Omental fat pad (tissue), 4 donors: ENCODE results near the gene DSCAML1. TPM values are rescaled to one million over a fixed set of nuclear protein-coding genes. Genes with fewer than 3 reads are reported as not detected.

Experiments used
- ATAC-seq: fragments of 150-250 bp; one replicate; pipeline ENCODE4 v1.9.1; 2016; ENCODE audit warnings: mild to moderate bottlenecking, moderate library complexity; ENCODE audit not compliant: low FRiP score
- DNase-seq: peaks from one replicate; pipeline ENCODE4 v3.0.0-alpha.2; 2019; ENCODE audit warnings: low spot score
- total RNA-seq, 4 donors: library from RNA; depleted of rRNA; stranded (reverse); fragments of >200 nt; gene quantifications; one replicate each; pipeline ENCODE4 v1.1.0, GENCODE V29; 2016
- TF ChIP-seq, protein P1 (sequence below), 3 donors: fragments of 450-650 bp; IDR thresholded peaks; one replicate each; pipeline ENCODE4 v1.5.1; 2016 to 2017; ENCODE audit warnings: antibody characterized with exemption in 3 of 3, mild to moderate bottlenecking in 3 of 3, moderate library complexity in 2 of 3

Gene DSCAML1
- total RNA-seq, 4 donors from 2014 or later, result 0.95 to 10.9 (median 3.9) TPM

DNA sequence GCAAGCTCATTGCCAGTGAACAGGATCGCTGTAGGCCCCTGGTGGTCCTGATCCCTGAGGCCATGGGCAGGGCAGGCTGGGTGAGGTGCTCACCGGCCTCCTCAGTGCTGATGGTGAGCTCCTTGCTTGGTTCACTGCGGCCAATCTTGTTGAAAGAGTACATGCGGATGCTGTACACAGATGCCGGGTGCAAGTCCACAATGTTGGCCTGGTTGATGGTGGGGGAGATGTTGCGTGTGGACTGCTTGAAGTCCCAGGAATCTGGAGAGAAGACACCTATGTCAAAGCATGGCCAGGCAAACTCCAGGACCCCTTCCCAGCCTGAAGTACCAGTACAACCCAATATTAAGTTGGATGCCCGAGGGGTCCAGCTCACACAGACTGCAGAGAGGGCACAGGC, 325.2 kb downstream of the DSCAML1 start:
- TF ChIP-seq, protein P1, sequence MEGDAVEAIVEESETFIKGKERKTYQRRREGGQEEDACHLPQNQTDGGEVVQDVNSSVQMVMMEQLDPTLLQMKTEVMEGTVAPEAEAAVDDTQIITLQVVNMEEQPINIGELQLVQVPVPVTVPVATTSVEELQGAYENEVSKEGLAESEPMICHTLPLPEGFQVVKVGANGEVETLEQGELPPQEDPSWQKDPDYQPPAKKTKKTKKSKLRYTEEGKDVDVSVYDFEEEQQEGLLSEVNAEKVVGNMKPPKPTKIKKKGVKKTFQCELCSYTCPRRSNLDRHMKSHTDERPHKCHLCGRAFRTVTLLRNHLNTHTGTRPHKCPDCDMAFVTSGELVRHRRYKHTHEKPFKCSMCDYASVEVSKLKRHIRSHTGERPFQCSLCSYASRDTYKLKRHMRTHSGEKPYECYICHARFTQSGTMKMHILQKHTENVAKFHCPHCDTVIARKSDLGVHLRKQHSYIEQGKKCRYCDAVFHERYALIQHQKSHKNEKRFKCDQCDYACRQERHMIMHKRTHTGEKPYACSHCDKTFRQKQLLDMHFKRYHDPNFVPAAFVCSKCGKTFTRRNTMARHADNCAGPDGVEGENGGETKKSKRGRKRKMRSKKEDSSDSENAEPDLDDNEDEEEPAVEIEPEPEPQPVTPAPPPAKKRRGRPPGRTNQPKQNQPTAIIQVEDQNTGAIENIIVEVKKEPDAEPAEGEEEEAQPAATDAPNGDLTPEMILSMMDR (IDR thresholded peaks at IDR 0.05), result no peak
- no peak for DNase-seq
- ATAC-seq, result no peak

DNA sequence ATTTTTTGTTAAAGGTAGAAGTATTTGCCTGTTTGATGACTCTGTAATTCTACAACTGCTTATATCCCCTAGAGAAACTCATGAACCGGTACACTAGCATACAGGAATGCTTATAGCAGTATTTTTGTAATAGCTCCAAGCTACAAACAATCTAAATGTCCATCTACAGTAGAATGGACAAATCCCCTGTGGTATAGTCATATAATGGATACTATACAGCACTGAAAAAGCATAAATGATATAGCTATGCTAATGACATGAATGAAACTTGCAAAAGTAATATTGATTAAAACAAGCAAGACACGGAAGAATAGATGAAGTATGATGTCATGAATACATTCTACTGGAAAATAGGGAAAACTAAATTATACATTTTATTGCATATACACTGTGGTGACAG, 326.4 kb downstream of the DSCAML1 start:
- ATAC-seq (no peak), DNase-seq (no peak)
- TF ChIP-seq, protein P1 (IDR thresholded peaks at IDR 0.05), result no peak

GRCh38 chr11:117468888-117469287, 328.1 kb downstream of the DSCAML1 start:
- ATAC-seq (no peak), DNase-seq (no peak)
- TF ChIP-seq, protein P1 (IDR thresholded peaks at IDR 0.05), result no peak

GRCh38 chr11:117467770-117468169, 329.2 kb downstream of the DSCAML1 start:
- DNase-seq (no peak), ATAC-seq (no peak)
- TF ChIP-seq, protein P1 (IDR thresholded peaks at IDR 0.05), result no peak

DNA sequence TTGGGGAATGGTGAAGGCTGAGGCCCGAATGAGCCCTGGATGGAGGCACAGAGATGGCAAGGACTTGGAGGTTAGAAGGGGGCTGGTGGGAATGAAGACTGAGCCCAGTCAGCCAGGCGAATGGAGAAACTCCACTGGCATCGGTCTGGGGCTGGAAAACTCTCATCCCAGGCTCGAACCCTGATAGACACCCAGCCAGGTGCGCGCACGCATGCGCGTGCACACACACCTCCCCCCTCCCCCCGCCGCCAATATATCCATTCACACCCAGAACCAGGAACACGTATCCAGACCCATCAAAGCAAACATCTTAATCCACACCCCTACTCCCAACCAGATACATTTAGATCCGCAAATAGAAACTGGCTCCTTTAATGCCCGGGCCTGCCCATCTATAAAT, 330.1 kb downstream of the DSCAML1 start:
- TF ChIP-seq, protein P1 (IDR thresholded peaks at IDR 0.05), result no peak
- ATAC-seq (no peak), DNase-seq (no peak)

GRCh38 chr11:117465236-117465997, 331.6 kb downstream of the DSCAML1 start:
- TF ChIP-seq, protein P1 (IDR thresholded peaks at IDR 0.05), result no peak
- DNase-seq (no peak), ATAC-seq (no peak)

DNA sequence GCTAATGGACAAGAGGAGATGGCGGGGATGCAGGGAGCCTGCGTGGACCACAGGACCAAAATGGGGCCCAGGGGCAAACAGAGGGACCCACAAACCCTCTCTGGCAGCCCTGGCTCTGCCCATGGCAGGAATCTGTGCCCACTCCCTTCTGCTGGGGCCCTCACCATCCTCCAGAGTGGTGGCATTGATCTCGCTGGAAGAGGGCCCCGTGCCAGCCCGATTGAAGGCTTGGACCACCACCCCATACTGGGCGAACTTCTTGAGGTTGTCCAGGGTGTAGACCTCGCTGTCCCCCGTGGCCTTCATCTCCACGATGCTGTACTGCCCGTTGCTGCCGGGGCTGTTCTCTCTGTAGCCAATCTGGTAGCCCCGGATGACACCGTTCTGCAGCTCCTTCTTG, 332.2 kb downstream of the DSCAML1 start:
- TF ChIP-seq, protein P1 (IDR thresholded peaks at IDR 0.05), result no peak
- DNase-seq, result no peak
- no peak for ATAC-seq
